ENCODE results near the gene GPR158. TPM values are rescaled to one million over a fixed set of nuclear protein-coding genes. Genes with fewer than 3 reads are reported as not detected.

Gene GPR158
- total RNA-seq, 1 experiment from 2014 or later = 0.24 TPM

DNA sequence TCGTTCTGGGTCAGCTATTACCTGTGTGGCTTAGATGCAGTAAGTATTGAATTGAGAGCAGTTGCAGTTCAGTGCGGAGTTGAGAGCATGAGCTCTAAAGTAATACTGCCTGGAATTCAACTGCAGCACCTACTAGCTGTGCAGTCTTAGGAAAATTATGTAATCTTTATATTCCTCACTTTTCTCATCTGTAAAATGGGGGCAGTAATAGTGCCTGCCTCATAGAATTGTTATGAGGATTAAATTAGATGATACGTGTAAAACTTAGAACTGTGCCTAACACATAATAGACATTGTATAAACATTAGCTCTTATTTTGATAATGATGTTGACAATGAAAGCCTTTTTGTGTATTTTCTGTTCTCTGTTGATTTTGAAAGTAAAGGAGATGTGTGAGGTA is 330.0 kb downstream of the GPR158 start:
- Mint-ChIP-seq H3K27ac (no peak overlapping the region), H3K27me3 (ENCODE audit: low read depth) (no peaks in the 10 kb centered on the region), H3K9me3 (no peaks in the 10 kb centered on the region), H3K4me1 (peaks cover 39 to 41% of the 10 kb centered on the region in 2 experiments), H3K36me3 (ENCODE audit: insufficient read depth in 1 of 3, low read depth in 3 of 3) (no peaks in the 10 kb centered on the region), H3K4me3 (no peak overlapping the region)
- no peak overlapping the region for H3K14ac ChIP-seq (ENCODE audit: insufficient read depth, low read length)
- no peak overlapping the region for H2BK15ac ChIP-seq (ENCODE audit: low read depth, low read length)
- no peak overlapping the region for H4K91ac ChIP-seq (ENCODE audit: insufficient read length, low read depth, low read length)
- H2BK20ac ChIP-seq (ENCODE audit: low read depth, low read length, poor library complexity, severe bottlenecking) = no peak overlapping the region
- H3K27ac ChIP-seq (ENCODE audit: insufficient read length, low read depth, low read length) = no peak overlapping the region
- no peak overlapping the region for H3T11ph ChIP-seq (ENCODE audit: low read length)
- DNase-seq = no peak
- H4K5ac ChIP-seq (ENCODE audit: insufficient read length, low read depth, low read length) = no peak overlapping the region
- H3K9me3 ChIP-seq (ENCODE audit: control insufficient read depth, low read depth, low read length) = no peaks in the 10 kb centered on the region
- H2AFZ ChIP-seq (ENCODE audit: low read length) = no peak overlapping the region
- no peak overlapping the region for H3K18ac ChIP-seq (ENCODE audit: insufficient read length, low read depth, low read length)
- H2BK120ac ChIP-seq (ENCODE audit: low read depth, low read length, poor library complexity, severe bottlenecking) = no peak overlapping the region
- H3K4me1 ChIP-seq (ENCODE audit: insufficient read depth, low read length) = no peaks in the 10 kb centered on the region; the same call in 1 of the 2 replicates
- H2BK5ac ChIP-seq (ENCODE audit: insufficient read length, low read length) = no peak overlapping the region
- H3K23me2 ChIP-seq (ENCODE audit: insufficient read length, low read depth, low read length, poor library complexity, severe bottlenecking) = no peaks in the 10 kb centered on the region
- no peaks in the 10 kb centered on the region for H3K27me3 ChIP-seq (ENCODE audit: insufficient read depth, low read length)
- WGBS (ENCODE audit: extremely low coverage, insufficient read length, low lambda C conversion rate) = no CpG with 5 or more reads among the region's 3 CpGs
- no peaks in the 10 kb centered on the region for H3K79me1 ChIP-seq (ENCODE audit: insufficient read depth, low read depth, low read length, poor library complexity, severe bottlenecking)
- H3K4me2 ChIP-seq (ENCODE audit: insufficient read depth, insufficient read length, low read length) = no peak overlapping the region
- no peak overlapping the region for H3K9ac ChIP-seq (ENCODE audit: extremely low read depth, insufficient read length, low read length)
- H2BK12ac ChIP-seq (ENCODE audit: insufficient read length, low read depth, low read length) = no peak overlapping the region
- H3K56ac ChIP-seq (ENCODE audit: insufficient read length, low read depth, low read length) = no peak overlapping the region
- no peaks in the 10 kb centered on the region for H4K20me1 ChIP-seq (ENCODE audit: control insufficient read depth, insufficient read depth, insufficient read length)
- H3K79me2 ChIP-seq (ENCODE audit: insufficient read depth, low read length) = no peaks in the 10 kb centered on the region
- TF ChIP-seq, protein P1, sequence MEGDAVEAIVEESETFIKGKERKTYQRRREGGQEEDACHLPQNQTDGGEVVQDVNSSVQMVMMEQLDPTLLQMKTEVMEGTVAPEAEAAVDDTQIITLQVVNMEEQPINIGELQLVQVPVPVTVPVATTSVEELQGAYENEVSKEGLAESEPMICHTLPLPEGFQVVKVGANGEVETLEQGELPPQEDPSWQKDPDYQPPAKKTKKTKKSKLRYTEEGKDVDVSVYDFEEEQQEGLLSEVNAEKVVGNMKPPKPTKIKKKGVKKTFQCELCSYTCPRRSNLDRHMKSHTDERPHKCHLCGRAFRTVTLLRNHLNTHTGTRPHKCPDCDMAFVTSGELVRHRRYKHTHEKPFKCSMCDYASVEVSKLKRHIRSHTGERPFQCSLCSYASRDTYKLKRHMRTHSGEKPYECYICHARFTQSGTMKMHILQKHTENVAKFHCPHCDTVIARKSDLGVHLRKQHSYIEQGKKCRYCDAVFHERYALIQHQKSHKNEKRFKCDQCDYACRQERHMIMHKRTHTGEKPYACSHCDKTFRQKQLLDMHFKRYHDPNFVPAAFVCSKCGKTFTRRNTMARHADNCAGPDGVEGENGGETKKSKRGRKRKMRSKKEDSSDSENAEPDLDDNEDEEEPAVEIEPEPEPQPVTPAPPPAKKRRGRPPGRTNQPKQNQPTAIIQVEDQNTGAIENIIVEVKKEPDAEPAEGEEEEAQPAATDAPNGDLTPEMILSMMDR (conservative IDR thresholded peaks at IDR 0.05) = no peak
- no peak overlapping the region for H2AK5ac ChIP-seq (ENCODE audit: insufficient read length, low read length)
- H4K8ac ChIP-seq (replicated peaks; ENCODE audit: insufficient read length, low read depth, low read length) = no peak overlapping the region
- no peak overlapping the region for H3K4ac ChIP-seq (ENCODE audit: low read depth, low read length)
- H3K23ac ChIP-seq (ENCODE audit: insufficient read length, low read depth, low read length) = no peak overlapping the region
